ENCODE results near the gene HMGCLL1.
A peak's percentile ranks its signal among the peaks of the same experiment; 100 is the strongest.

The HMGCLL1 gene

DNA sequence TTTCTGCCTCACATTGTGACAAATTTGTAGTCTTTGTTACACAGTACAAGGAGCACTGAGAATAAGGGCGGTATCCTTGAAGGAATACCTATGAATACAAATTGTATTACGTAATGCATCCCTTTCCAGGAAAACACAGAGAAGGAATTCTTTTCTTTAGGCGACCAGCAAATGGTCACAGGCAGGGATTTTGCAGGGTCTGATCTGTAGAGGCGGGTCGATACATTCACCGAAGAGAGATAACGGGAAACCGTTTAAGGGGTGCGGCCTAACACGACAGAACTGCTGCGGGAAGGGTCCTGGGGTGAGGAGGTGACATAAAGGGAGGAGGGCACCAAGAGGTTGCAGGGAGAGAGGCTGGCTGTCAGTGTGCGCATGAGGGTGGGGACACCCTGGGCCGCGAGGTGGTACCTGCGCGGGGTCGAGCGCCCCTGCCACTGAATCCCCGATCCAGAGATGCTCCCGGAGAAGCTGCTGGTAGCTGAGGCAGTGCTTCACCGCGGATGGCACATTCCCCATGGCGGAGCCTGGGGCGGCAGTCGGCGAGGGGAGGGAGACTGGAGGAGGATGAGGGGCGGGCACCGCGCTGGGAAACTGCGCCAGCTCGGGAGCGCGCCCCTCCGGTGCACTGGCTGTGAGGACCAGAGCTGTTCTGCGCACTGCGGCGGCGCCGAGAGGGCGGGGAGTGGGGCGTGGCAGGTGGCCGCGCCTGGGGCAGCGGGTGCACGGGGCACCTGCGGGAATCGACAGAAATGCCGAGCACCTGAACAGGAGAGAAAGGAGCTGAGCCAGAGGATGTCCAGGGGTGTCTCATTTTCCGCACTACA is at the start of gene HMGCLL1:
Gene HMGCLL1, minus strand, starts transcription at position 656 of the 827 bp plus-strand sequence. Its CDS starts 137 bp downstream, at position 519.
- Histone ChIP-seq H3K9ac (ENCODE audit: low read length) (peak within 1 kb of the TSS; percentile 4), H3K36me3 (ENCODE audit: control insufficient read depth, insufficient read depth, low read length) (no peaks in the 10 kb centered on the region)

DNA sequence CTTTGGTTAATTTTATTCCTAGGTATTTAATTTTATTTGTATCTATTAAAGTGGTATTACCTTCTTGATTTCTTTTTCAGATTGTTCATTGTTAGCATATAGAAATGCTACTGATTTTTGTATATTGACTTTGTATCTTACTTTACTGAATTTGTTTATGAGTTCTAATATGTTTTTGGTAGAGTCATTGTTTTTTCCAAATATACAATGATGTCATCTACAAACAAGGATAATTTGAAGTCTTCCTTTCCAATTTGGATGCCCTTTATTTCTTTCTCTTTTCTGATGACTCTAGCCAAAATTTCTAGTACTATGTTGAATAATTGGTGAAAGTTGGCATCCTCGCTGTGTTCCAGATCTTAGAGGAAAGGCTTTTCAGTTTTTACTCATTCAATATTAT is 43.0 kb upstream of the HMGCLL1 start:
- H3K9ac ChIP-seq (ENCODE audit: low read length): no peak overlapping the region
- no peak overlapping the region for H3K4me3 ChIP-seq (ENCODE audit: low read length)
- no peaks in the 10 kb centered on the region for H3K4me1 ChIP-seq (ENCODE audit: control insufficient read depth, insufficient read depth, low read length)
- no peaks in the 10 kb centered on the region for H3K9me3 ChIP-seq (ENCODE audit: control insufficient read depth, low read length)
- H3K36me3 ChIP-seq (ENCODE audit: control insufficient read depth, insufficient read depth, low read length): no peaks in the 10 kb centered on the region
- H3K27me3 ChIP-seq (ENCODE audit: control insufficient read depth, insufficient read depth, low read length): no peaks in the 10 kb centered on the region

More for the DNA sequence above, at the start of gene HMGCLL1:
- Histone ChIP-seq H3K4me3 (ENCODE audit: low read length) (peak within 1 kb of the TSS; percentile 1), H3K9me3 (ENCODE audit: control insufficient read depth, low read length) (no peaks in the 10 kb centered on the region), H3K4me1 (ENCODE audit: control insufficient read depth, insufficient read depth, low read length) (no peaks in the 10 kb centered on the region), H3K27me3 (ENCODE audit: control insufficient read depth, insufficient read depth, low read length) (no peaks in the 10 kb centered on the region)

DNA sequence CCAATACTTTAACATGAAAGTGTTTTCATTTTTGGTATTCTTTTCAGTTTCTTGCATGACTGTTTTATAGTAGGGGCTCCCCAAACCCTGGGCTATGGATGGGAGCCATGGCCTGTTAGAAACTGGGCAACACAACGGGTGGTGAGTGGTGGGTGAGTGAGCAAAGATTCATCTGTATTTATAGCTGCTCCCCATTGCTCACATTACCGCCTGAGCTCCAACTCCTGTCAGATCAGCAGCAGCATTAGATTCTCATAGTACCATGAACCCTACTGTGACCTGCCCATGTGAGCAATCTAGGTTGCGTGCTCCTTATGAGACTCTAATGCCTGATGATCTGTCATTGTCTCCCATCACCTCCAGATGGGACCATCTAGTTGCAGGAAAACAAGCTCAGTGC is 42.3 kb upstream of the HMGCLL1 start:
- Histone ChIP-seq H3K4me1 (ENCODE audit: control insufficient read depth, insufficient read depth, low read length) (no peaks in the 10 kb centered on the region), H3K9ac (ENCODE audit: low read length) (no peak overlapping the region), H3K9me3 (ENCODE audit: control insufficient read depth, low read length) (no peaks in the 10 kb centered on the region), H3K4me3 (ENCODE audit: low read length) (no peak overlapping the region), H3K27me3 (ENCODE audit: control insufficient read depth, insufficient read depth, low read length) (no peaks in the 10 kb centered on the region), H3K36me3 (ENCODE audit: control insufficient read depth, insufficient read depth, low read length) (no peaks in the 10 kb centered on the region)

DNA sequence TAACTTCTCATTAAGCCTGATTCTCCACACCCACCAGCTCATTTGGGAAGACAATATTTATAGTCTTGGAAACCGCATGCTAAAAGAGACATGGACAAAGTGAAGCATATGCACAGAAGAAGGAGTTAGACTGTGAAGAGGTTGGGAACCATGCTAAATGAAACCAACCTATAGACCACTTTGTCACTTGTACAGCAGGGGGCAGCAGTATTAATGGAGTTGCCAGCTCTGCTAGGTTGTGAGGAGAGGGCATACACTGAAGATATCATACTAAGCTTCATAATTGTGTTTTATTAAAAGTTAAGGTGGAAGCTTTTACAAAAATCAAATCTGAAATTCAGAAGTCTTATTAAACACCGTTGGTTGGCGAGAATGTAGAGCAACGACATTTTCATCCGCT is 38.3 kb upstream of the HMGCLL1 start:
- Histone ChIP-seq H3K9ac (ENCODE audit: low read length) (no peak overlapping the region), H3K27me3 (ENCODE audit: control insufficient read depth, insufficient read depth, low read length) (no peaks in the 10 kb centered on the region), H3K4me1 (ENCODE audit: control insufficient read depth, insufficient read depth, low read length) (no peaks in the 10 kb centered on the region), H3K9me3 (ENCODE audit: control insufficient read depth, low read length) (no peaks in the 10 kb centered on the region), H3K4me3 (ENCODE audit: low read length) (no peak overlapping the region), H3K36me3 (ENCODE audit: control insufficient read depth, insufficient read depth, low read length) (no peaks in the 10 kb centered on the region)

DNA sequence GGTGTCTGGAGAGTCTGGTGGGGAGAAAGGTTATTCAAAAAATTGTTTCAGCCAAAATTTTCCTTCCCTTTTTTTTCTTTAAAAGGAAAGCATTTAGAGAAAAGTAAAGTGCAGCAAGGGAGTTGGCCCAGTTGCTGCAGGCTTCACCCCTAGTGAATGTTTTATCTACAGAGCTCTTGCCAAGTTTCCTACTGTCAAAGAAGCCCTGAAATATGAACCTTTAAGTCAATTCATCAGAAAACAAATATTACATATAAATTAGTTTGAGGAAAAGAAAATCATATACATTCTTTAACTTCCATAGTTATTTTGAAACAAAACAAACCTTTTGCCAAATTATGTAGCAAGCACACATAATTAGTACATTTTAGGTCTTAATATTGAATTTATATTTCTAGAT is 25.0 kb upstream of the HMGCLL1 start:
- no peak overlapping the region for H3K4me3 ChIP-seq (ENCODE audit: low read length)
- no peak overlapping the region for H3K9ac ChIP-seq (ENCODE audit: low read length)
- no peaks in the 10 kb centered on the region for H3K9me3 ChIP-seq (ENCODE audit: control insufficient read depth, low read length)
- H3K4me1 ChIP-seq (ENCODE audit: control insufficient read depth, insufficient read depth, low read length): no peaks in the 10 kb centered on the region
- no peaks in the 10 kb centered on the region for H3K36me3 ChIP-seq (ENCODE audit: control insufficient read depth, insufficient read depth, low read length)
- no peaks in the 10 kb centered on the region for H3K27me3 ChIP-seq (ENCODE audit: control insufficient read depth, insufficient read depth, low read length)

DNA sequence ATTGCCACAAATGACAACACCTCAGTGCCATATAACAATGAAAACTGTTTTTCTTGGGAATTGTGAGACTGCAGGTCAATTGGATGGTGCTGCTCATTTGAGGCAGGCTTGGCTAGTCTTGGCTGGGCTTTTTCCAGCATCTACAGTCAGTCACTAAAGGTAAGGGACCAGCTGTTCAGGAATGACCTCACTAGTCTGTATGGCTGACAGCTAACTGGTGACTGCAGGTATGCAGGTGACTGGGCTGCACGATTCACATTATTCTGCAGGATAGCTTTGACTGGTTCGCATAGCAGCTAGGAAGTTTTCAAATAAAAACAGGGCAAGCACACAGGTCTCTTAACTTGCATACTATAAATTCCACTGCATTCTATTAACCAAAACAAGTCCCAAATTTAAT is 22.1 kb upstream of the HMGCLL1 start:
- Histone ChIP-seq H3K36me3 (ENCODE audit: control insufficient read depth, insufficient read depth, low read length) (no peaks in the 10 kb centered on the region), H3K4me3 (ENCODE audit: low read length) (no peak overlapping the region), H3K4me1 (ENCODE audit: control insufficient read depth, insufficient read depth, low read length) (no peaks in the 10 kb centered on the region), H3K9ac (ENCODE audit: low read length) (no peak overlapping the region), H3K9me3 (ENCODE audit: control insufficient read depth, low read length) (no peaks in the 10 kb centered on the region), H3K27me3 (ENCODE audit: control insufficient read depth, insufficient read depth, low read length) (no peaks in the 10 kb centered on the region)

DNA sequence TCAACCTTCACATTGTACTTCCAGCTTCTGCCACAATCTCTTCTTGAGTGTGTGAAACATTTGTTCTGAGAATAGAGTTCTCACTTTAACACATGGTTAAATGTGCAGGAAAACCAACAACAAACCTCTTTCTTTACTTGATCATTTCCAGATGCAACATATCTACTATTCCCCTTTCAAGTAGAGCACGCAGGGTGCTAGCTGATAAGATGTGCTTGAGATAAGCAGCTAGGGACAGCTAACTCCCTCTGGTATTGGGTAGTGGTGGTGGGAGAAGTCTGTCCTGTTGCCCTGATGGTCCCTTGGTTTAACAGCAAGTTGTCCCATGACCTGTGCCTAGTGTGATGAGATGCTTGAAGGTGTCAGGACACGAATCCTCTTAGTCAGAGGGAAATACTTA is 15.4 kb upstream of the HMGCLL1 start:
- H3K9ac ChIP-seq (ENCODE audit: low read length): no peak overlapping the region
- H3K36me3 ChIP-seq (ENCODE audit: control insufficient read depth, insufficient read depth, low read length): no peaks in the 10 kb centered on the region
- no peaks in the 10 kb centered on the region for H3K9me3 ChIP-seq (ENCODE audit: control insufficient read depth, low read length)
- H3K4me3 ChIP-seq (ENCODE audit: low read length): no peak overlapping the region
- no peaks in the 10 kb centered on the region for H3K27me3 ChIP-seq (ENCODE audit: control insufficient read depth, insufficient read depth, low read length)
- no peaks in the 10 kb centered on the region for H3K4me1 ChIP-seq (ENCODE audit: control insufficient read depth, insufficient read depth, low read length)

DNA sequence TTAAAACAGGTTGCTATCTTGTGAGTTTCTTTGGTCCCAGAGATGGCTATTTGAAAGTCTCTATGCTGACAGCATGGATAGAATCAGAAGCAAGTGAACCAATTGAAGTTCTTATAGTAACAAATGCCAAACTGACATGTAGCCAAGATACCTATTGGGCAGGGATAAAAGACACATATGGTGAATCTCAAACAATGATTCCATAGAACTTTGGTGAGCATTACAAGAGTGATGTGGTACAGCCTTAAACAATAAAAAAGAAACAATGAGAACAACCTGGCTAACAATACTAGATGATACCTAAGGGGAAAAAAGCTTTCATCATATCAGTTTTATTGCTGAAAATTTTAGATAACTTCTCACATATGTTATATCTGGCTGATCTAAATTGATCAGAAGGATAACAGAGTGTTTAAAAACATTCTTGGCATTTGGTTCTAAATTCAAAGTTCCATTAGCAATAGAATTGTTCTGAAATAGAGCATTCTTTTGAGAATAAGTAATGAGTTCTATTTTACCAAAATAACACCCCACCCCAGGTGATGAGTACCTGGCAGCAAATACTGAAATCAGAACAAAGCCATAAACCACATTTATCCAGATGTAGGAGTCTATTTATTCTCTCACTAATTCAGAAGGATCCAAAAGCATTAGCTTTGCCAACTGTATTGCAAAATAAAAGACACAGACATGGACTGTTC is 5.8 kb upstream of the HMGCLL1 start:
- H3K4me3 ChIP-seq (ENCODE audit: low read length): no peak overlapping the region
- H3K9me3 ChIP-seq (ENCODE audit: control insufficient read depth, low read length): no peaks in the 10 kb centered on the region
- no peak overlapping the region for H3K9ac ChIP-seq (ENCODE audit: low read length)
- no peaks in the 10 kb centered on the region for H3K27me3 ChIP-seq (ENCODE audit: control insufficient read depth, insufficient read depth, low read length)
- H3K4me1 ChIP-seq (ENCODE audit: control insufficient read depth, insufficient read depth, low read length): no peaks in the 10 kb centered on the region
- no peaks in the 10 kb centered on the region for H3K36me3 ChIP-seq (ENCODE audit: control insufficient read depth, insufficient read depth, low read length)

DNA sequence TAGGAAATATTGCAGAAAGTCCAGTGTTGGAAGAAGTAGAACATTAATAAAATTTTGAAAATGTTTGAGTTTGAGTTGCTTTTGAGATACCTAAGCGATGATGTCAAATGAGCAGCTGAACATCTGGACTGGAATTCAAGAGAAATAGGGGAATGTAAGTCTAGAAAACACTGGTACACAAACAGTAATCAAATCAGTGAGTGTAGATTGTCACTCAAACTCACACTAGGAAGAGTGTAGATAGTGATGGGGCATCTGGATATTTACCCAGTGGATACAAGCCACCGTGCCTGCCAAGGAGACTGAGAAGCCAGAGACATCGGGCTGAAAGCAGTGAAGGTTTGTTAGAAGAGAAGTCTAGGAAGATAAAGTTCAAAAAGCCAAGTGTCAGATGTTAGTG is 2.2 kb downstream of the HMGCLL1 start:
- H3K9me3 ChIP-seq (ENCODE audit: control insufficient read depth, low read length): no peaks in the 10 kb centered on the region
- no peaks in the 10 kb centered on the region for H3K4me1 ChIP-seq (ENCODE audit: control insufficient read depth, insufficient read depth, low read length)
- H3K9ac ChIP-seq (ENCODE audit: low read length): no peak overlapping the region
- H3K36me3 ChIP-seq (ENCODE audit: control insufficient read depth, insufficient read depth, low read length): no peaks in the 10 kb centered on the region
- H3K27me3 ChIP-seq (ENCODE audit: control insufficient read depth, insufficient read depth, low read length): no peaks in the 10 kb centered on the region
- H3K4me3 ChIP-seq (ENCODE audit: low read length): no peak overlapping the region

DNA sequence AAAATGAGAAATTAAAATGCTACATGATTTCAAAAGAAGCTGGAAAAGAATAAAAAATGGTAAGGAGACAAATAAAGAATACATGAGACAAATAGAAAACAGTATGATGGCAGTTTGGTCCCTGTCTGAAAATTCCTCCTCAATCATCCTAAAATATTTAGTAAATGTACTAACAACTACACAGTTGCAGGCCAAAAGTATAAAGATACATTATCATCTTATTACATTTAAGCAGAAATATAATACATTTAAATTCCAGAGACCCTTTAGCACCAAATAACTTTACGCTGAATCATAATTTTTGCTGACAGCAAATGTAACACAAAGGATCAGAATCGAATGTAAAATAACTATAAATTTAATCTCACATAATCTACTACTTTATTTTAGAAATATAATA is 4.4 kb downstream of the HMGCLL1 start:
- Histone ChIP-seq H3K9me3 (ENCODE audit: control insufficient read depth, low read length) (no peaks in the 10 kb centered on the region), H3K36me3 (ENCODE audit: control insufficient read depth, insufficient read depth, low read length) (no peaks in the 10 kb centered on the region), H3K9ac (ENCODE audit: low read length) (no peak overlapping the region), H3K27me3 (ENCODE audit: control insufficient read depth, insufficient read depth, low read length) (no peaks in the 10 kb centered on the region), H3K4me3 (ENCODE audit: low read length) (no peak overlapping the region), H3K4me1 (ENCODE audit: control insufficient read depth, insufficient read depth, low read length) (no peaks in the 10 kb centered on the region)

DNA sequence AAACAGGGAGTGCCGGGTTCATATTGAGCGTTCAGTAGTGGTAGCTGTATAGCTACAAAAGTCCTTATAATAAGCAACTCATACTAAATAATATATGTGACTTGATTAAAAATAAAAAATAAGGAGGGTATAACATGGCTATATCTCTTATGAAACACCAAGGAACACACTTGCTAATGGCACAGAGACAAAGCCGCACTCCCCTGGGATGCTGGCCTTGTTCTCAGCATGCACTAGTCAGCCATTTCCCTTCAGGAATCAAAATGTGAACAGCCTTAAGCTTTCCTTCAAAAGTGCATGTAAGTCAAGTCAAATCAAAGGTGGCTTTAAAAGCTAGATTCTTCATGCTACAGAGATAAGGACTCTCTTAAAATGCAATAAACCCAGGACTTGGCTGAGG is 9.4 kb downstream of the HMGCLL1 start:
- H3K9me3 ChIP-seq (ENCODE audit: control insufficient read depth, low read length): no peaks in the 10 kb centered on the region
- no peaks in the 10 kb centered on the region for H3K36me3 ChIP-seq (ENCODE audit: control insufficient read depth, insufficient read depth, low read length)
- H3K4me3 ChIP-seq (ENCODE audit: low read length): no peak overlapping the region
- H3K9ac ChIP-seq (ENCODE audit: low read length): no peak overlapping the region
- no peaks in the 10 kb centered on the region for H3K4me1 ChIP-seq (ENCODE audit: control insufficient read depth, insufficient read depth, low read length)
- no peaks in the 10 kb centered on the region for H3K27me3 ChIP-seq (ENCODE audit: control insufficient read depth, insufficient read depth, low read length)

DNA sequence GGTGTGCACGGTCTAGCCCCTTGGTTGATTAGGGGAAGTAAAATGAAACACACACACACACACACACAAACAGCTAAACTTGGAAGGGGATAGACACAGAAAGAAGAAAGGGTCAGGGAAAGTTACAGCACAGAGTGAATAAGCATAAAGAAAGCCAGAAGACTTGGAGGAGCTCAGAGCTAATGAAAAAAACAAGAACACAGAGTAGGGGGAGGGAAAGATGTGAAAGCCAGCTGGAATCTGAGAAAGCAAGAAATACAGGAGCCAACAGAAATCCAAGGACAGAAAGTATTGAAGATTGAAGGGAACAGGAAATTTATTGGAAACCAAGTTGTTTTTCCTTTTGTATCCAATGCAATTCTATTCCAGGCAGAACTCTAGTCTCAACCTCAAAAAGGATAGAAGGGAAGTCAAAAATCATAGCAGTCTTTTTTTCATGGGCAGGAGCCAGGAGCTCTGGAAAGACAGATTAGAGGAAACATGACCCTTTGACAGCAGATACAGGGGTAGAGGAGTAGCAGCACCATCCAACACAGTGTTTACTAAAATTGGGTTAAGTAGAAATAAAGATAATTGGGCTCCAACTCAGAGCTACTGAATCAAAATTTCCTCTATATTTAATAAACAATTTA is 10.1 kb downstream of the HMGCLL1 start:
- no peak overlapping the region for H3K4me3 ChIP-seq (ENCODE audit: low read length)
- no peaks in the 10 kb centered on the region for H3K4me1 ChIP-seq (ENCODE audit: control insufficient read depth, insufficient read depth, low read length)
- no peak overlapping the region for H3K9ac ChIP-seq (ENCODE audit: low read length)
- no peaks in the 10 kb centered on the region for H3K27me3 ChIP-seq (ENCODE audit: control insufficient read depth, insufficient read depth, low read length)
- no peaks in the 10 kb centered on the region for H3K36me3 ChIP-seq (ENCODE audit: control insufficient read depth, insufficient read depth, low read length)
- H3K9me3 ChIP-seq (ENCODE audit: control insufficient read depth, low read length): no peaks in the 10 kb centered on the region
